GM19035 (cell line): ENCODE data around the gene DLGAP1.

Experiments used
- ATAC-seq: cut with Tn5 transposase; IDR thresholded peaks from one replicate; pipeline ENCODE4 v1.9.1; 2021; ENCODE audit not compliant: unreplicated experiment

DLGAP1 gene

GRCh38 chr18:3728704-3729437, 726.2 kb downstream of the DLGAP1 start:
- ATAC-seq = no peak

- ATAC-seq = no peak
Measured at GRCh38 chr18:3727274-3727673, 727.8 kb downstream of the DLGAP1 start.

GRCh38 chr18:3726238-3726951, 728.7 kb downstream of the DLGAP1 start:
- ATAC-seq = no peak

GRCh38 chr18:3725115-3725514, 730.0 kb downstream of the DLGAP1 start:
- no peak for ATAC-seq

- ATAC-seq = no peak
Measured at GRCh38 chr18:3723554-3723953, 731.6 kb downstream of the DLGAP1 start.

- no peak for ATAC-seq
Measured at GRCh38 chr18:3722649-3723433, 732.3 kb downstream of the DLGAP1 start.

- ATAC-seq = no peak
Measured at GRCh38 chr18:3721771-3722648, 733.1 kb downstream of the DLGAP1 start.

GRCh38 chr18:3720818-3721545, 734.1 kb downstream of the DLGAP1 start:
- ATAC-seq = no peak

GRCh38 chr18:3720159-3720558, 734.9 kb downstream of the DLGAP1 start:
- ATAC-seq = no peak

GRCh38 chr18:3717376-3718025, 737.6 kb downstream of the DLGAP1 start:
- ATAC-seq = no peak

GRCh38 chr18:3716116-3716660, 738.9 kb downstream of the DLGAP1 start:
- ATAC-seq = no peak

- ATAC-seq = no peak
Measured at GRCh38 chr18:3715231-3716080, 739.7 kb downstream of the DLGAP1 start.

GRCh38 chr18:3713708-3714107, 741.4 kb downstream of the DLGAP1 start:
- ATAC-seq = no peak

- no peak for ATAC-seq
Measured at GRCh38 chr18:3713166-3713565, 741.9 kb downstream of the DLGAP1 start.

GRCh38 chr18:3712491-3712890, 742.6 kb downstream of the DLGAP1 start:
- no peak for ATAC-seq

- ATAC-seq = no peak
Measured at GRCh38 chr18:3710712-3711301, 744.3 kb downstream of the DLGAP1 start.

GRCh38 chr18:3709205-3709604, 745.9 kb downstream of the DLGAP1 start:
- ATAC-seq = no peak
